GM18499 (cell line): ENCODE measurements around the gene DCPS.
A peak's percentile ranks its signal among the peaks of the same experiment; 100 is the strongest.
"Not testable (repeated sequence)": the region's sequence is repeated elsewhere in the genome, so short reads cannot be mapped to it uniquely, and the experiment has no call there.

ENCODE experiments used
- ATAC-seq: cut with Tn5 transposase; IDR thresholded peaks from one replicate; pipeline ENCODE4 v1.9.1; 2021; ENCODE audit warnings: moderate number of reproducible peaks; ENCODE audit not compliant: insufficient read depth, unreplicated experiment

The DCPS gene

DNA sequence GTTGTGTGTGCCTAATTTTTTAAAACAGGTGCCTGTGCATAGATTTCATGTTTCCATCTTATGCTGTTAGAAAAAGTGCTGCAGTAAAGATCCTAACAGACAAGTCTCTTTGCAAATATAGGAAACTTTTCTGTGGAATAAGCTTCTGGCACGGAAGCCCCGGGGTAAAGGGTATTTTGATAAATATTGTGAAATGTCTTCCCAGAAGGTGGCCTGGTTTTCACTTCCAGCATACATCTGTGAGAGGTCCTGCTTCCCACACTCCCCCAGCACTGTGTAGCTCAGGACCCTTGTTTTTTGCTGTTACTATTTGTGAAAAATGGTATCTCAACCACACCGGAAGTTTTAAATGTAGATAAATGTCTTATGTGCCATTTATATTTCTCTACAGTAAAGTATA is 66.2 kb downstream of the DCPS start:
- no peak for ATAC-seq

- no peak for ATAC-seq
These were observed 67.7 kb downstream of the DCPS start for GRCh38 chr11:126371595-126371994.

GRCh38 chr11:126373389-126374066 is 69.7 kb downstream of the DCPS start:
- not testable (repeated sequence) for ATAC-seq

- ATAC-seq = not testable (repeated sequence)
These were observed 70.9 kb downstream of the DCPS start for GRCh38 chr11:126374562-126375300.

GRCh38 chr11:126375726-126376125 is 71.9 kb downstream of the DCPS start:
- no peak for ATAC-seq

DNA sequence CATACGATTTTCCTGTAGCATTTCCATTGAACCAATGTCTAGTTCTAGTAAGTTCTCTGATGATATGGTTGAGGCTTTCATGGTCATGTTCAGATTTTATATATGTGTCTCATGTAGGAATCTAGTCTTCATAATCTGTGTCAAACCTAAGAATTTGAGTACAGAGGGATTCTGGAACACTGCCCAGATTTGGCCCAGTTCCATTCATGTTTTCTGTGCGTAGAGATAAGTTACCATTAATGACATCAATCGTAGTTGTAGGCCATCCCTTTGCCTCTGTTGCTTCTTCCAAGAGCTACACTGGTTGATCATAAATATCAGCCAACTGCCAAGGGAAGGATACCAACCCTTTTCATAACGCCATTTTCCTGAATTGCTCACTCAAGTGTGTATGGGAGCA is 74.9 kb downstream of the DCPS start:
- no peak for ATAC-seq

DNA sequence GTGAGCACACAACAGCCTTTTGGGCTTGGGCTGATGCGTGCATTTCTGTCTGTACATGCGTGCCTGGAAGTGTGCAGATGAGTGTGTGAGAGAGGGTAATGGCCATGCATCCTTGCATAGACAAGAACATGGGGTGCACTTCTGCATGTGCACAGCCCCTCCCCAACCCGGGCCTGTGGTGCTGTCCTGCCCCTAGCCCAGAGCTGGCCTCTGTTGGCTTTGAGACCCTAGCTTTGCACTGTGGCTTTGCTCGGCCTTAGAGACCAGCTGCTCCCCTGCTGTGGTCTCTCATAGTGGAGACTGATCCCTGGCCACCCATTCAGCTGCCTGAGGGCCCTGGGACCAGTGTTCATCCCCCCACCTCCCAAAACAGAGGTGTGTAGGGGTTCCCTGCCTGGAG is 77.0 kb downstream of the DCPS start:
- ATAC-seq = no peak

- not testable (repeated sequence) for ATAC-seq
These were observed 78.1 kb downstream of the DCPS start for GRCh38 chr11:126381960-126382359.

DNA sequence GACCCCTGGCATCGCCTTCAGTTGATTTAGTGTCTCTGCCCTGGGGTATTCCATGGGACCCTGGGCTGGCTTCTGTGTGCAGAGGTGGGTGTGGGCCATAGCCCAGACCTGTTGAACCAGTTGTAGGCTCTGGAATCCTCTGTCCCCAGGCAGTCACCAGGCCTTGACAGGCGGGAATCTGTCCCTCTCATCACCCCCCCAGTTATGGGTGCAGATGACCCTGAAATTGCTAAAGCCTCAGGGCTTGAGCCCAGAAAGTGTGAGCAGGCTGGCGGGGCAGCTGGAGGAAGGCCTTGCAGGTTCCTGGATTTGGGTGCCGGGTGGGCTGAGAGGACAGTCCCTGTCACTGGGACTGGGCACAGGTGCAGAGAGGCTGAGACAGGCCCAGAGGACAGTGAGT is 78.8 kb downstream of the DCPS start:
- not testable (repeated sequence) for ATAC-seq

DNA sequence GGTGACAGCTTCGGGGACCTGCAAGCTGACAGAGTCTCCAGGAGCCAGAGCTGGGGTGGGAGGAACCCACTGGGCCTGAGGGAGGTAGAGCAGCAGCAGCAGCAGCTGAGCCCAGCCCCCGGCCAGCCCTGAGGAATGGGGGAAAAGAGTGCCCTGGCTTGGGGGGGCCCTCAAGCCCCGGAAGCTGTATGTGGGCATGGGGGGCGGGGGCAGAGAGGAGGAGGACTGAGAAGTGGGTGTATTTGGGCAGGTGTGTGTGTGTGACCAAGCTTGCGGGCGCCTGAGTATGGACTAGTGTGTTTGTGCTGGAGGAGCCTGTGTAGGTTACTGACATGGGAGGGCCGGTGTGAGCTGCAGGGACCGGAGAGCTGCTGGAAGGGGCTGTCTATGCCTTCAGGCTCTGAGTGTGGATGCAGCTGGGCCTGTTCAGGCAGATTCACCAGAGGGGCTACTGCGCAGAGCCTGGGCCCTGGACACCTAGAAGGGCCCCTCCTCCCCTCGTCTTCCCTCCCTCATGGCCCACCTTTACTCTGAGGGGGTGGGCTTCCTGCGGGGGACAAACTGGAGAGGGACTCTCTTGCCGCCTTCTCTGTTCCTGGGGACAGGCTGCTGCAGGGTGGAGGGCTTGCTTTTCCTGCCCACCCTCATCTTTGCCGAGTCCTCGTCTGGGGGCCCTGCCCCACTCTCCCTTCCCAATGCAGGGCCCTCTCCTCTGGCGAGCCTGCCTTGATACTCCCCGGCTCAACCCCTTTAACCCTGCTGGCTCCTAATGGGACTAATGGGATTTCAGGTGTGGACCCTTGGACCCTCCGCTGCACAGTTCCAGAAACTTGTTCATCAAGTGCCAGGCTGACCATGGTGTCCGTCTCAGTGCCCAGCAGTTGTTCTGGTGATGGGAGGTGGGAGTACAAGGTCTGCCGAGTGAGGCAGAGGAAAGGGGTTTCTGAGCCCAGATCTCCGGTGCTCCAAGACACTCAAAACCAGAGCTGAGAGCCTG is 79.8 kb downstream of the DCPS start:
- ATAC-seq = no peak

GRCh38 chr11:126384449-126385070 is 80.7 kb downstream of the DCPS start:
- ATAC-seq = no peak

DNA sequence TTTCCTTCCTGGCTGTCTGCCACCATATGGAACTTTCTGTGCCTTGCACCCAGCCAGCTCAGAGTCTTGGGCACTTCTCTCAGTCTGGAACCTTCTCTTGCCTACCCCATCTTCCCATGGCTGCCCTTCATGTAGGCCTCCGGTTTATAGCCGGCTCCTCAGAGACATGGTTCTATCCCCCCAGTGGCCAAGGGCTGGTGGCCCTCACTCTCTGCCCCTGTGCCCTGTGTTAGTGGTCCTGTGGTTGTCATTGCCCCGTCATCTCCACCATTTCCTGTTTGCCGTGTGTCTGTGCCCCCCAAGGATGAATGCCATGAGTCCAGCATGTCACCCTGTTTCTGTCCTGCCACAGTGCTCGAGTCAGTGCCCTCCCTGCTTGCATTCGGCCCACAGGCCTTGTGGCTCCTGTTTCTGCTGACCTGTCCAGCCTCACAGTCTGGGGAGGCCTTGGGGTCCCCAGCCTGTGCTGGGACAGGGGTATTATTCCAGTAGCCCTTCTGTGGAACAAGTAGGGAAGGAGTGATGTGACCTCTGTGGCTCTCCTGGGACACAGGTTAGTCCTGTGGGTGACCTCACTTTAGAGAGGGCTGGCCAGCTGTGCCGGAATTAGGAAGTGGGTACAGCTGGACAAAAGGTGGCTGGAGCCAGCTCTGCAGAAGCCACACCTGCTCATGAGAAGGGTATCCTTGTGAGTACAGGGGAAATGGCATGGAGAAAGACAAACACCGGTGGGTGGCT is 82.3 kb downstream of the DCPS start:
- no peak for ATAC-seq

- not testable (repeated sequence) for ATAC-seq
These were observed 82.8 kb downstream of the DCPS start for GRCh38 chr11:126386729-126387071.

GRCh38 chr11:126387857-126388256 is 84.0 kb downstream of the DCPS start:
- no peak for ATAC-seq

- no peak for ATAC-seq
These were observed 86.5 kb downstream of the DCPS start for GRCh38 chr11:126390272-126390867.

DNA sequence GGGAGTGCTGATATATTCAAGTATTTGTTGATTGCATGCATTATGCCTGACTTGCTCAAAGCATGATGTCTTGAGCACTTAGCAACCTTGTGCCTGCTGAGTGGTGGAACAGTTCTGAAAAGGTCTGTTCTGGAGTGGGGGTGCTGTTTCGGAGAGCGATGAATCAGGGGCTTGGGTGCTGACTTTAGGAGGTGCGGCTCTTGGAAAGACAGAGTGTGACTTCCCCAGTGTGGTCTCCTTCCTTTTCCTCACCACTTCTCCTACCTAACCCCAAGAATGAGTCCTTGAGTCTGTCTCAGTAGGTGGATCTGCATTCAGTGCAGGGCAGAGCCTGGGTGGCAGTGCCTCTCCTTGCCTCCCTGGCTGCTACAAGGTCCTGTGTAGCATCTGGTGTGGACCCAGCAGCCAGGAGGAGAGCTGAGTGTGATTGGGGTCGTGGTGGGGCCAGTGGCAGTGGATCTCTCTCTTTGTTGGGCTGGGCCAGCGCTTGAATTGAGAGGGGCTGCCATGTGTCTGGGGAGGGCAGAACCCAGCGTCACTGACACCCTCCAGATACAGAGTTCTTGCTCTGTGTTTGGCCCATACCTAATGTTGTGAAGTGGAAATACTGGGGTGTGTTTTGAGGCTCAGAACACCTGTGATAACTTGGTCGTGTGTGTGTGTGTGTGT is 87.6 kb downstream of the DCPS start:
- no peak for ATAC-seq

DNA sequence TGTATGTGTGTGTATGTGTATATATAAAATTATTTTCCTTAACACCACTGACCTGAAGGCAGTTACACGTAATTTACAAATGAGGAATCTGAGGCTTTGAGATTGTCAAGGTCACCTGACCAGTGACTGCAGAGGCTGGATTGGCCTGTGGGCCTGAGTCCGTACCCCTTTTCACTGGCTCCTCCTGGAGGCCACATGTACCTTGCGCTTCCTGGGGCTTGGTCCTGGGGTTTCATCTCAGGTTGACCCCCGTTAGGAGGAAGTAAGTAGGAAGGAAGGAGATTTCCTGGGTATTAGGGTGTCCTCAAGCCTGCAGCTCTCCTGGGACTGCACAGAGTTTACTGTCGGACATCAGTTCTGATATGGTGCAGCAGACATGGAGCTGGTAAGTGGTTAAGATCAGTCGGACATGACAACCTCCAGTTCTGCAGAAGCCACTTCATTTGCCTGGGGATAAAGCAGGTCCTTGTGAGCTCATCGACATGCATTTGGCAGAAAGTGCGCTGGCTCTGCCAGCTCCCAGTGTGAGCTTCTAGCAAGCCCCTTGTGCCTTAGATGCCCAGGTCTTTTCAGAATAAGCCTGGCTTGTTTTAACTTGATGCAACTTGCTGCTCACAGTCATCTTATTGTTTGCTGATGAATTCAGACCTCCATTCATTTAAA is 88.2 kb downstream of the DCPS start:
- ATAC-seq = peak; percentile 49

GRCh38 chr11:126392633-126393013 is 88.8 kb downstream of the DCPS start:
- ATAC-seq = no peak
